IMR-90 (cell line): ENCODE measurements around the gene ZDHHC14. TPM values are rescaled to one million over a fixed set of nuclear protein-coding genes. Genes with fewer than 3 reads are reported as not detected.

ENCODE experiments used
- ATAC-seq: fragments of 200-7000 bp; cut with Tn5 transposase; 2 replicates; pipeline ENCODE4 v1.9.1; 2020; ENCODE audit warnings: low read depth, mild to moderate bottlenecking, moderate library complexity
- BruUV-seq: library from RNA; stranded (reverse); fragments of 400-500 nt; replicated peaks from 2 replicates; lab custom pipeline; 2021; lab: Mats Ljungman, UMichigan
- CTCF ChIA-PET: fragments of 300-600 bp; formaldehyde crosslinking; extraction: SDS; loops from one replicate; lab custom pipeline; 2021; ENCODE audit warnings: antibody characterized with exemption; lab: Yijun Ruan, JAX
- POLR2A ChIA-PET: fragments of 300-600 bp; sonication (Branson Sonifier 250); formaldehyde crosslinking; loops from one replicate; lab custom pipeline; 2022; ENCODE audit warnings: antibody characterized with exemption; ENCODE audit not compliant: unreplicated experiment; lab: Charles Lee
- DNase-seq: peaks from one replicate; pipeline ENCODE4 v3.0.0; 2013
- H2AFZ ChIP-seq: replicated peaks from 2 replicates; pipeline ENCODE3; 2013; ENCODE audit warnings: low read length, mild to moderate bottlenecking; ENCODE audit not compliant: poor library complexity
- H2AK5ac ChIP-seq: 2 replicates; pipeline ENCODE4 v1.6.1; 2013; ENCODE audit warnings: low read depth, low read length, inconsistent platforms
- H2AK9ac ChIP-seq: replicated peaks from 2 replicates; pipeline ENCODE3; 2013; ENCODE audit warnings: mild to moderate bottlenecking, low read depth, low read length, moderate library complexity; ENCODE audit not compliant: poor library complexity
- H2BK120ac ChIP-seq: 2 replicates; pipeline ENCODE4 v1.6.1; 2013; ENCODE audit warnings: low read depth, low read length, inconsistent platforms
- H2BK15ac ChIP-seq: 3 replicates; pipeline ENCODE4 v1.6.1; 2013; ENCODE audit warnings: low read depth, low read length, inconsistent platforms
- H2BK20ac ChIP-seq: 2 replicates; pipeline ENCODE4 v1.6.1; 2013; ENCODE audit warnings: low read depth, mild to moderate bottlenecking, inconsistent platforms, low read length, moderate library complexity
- H2BK5ac ChIP-seq: 2 replicates; pipeline ENCODE4 v1.6.1; 2013; ENCODE audit warnings: mild to moderate bottlenecking, low read depth, low read length, inconsistent platforms; ENCODE audit not compliant: poor library complexity, severe bottlenecking
- H3K14ac ChIP-seq: replicated peaks from 2 replicates; pipeline ENCODE4 v1.6.1; 2013; ENCODE audit warnings: low read depth, low read length, inconsistent platforms
- H3K18ac ChIP-seq: 2 replicates; pipeline ENCODE4 v1.6.1; 2013; ENCODE audit warnings: low read depth, low read length, control low read depth
- H3K23ac ChIP-seq: 2 replicates; pipeline ENCODE4 v1.6.1; 2013; ENCODE audit warnings: low read depth, low read length, inconsistent platforms
- H3K27ac ChIP-seq: 2 replicates; pipeline ENCODE4 v1.5.1; 2013; ENCODE audit warnings: mild to moderate bottlenecking, control low read depth, low read length; ENCODE audit not compliant: insufficient read depth
- H3K27me3 ChIP-seq: 2 replicates; pipeline ENCODE4 v1.6.1; 2013; ENCODE audit warnings: low read length; ENCODE audit not compliant: control insufficient read depth, insufficient read depth
- H3K36me3 ChIP-seq: 2 replicates; pipeline ENCODE4 v1.6.1; 2013; ENCODE audit warnings: low read length, mixed read lengths; ENCODE audit not compliant: control insufficient read depth, insufficient read depth
- H3K4ac ChIP-seq: 2 replicates; pipeline ENCODE4 v1.6.1; 2013; ENCODE audit warnings: low read depth, low read length, inconsistent platforms
- H3K4me1 ChIP-seq: 2 replicates; pipeline ENCODE4 v1.6.1; 2013; ENCODE audit warnings: low read length, mixed read lengths; ENCODE audit not compliant: control insufficient read depth, insufficient read depth
- H3K4me2 ChIP-seq: 2 replicates; pipeline ENCODE4 v1.6.1; 2013; ENCODE audit warnings: low read depth, mild to moderate bottlenecking, control low read depth, low read length, moderate library complexity
- H3K4me3 ChIP-seq: 2 replicates; pipeline ENCODE4 v1.5.1; 2013; ENCODE audit warnings: low read depth, mild to moderate bottlenecking, control low read depth, low read length, moderate library complexity; ENCODE audit not compliant: insufficient read depth
- H3K56ac ChIP-seq: 2 replicates; pipeline ENCODE4 v1.6.1; 2013; ENCODE audit warnings: low read length, inconsistent platforms; ENCODE audit not compliant: insufficient read depth; ENCODE audit errors: extremely low read depth
- H3K79me1 ChIP-seq, 2 experiments: 2 replicates each; pipeline ENCODE4 v1.6.1; 2013; ENCODE audit warnings: low read length in 2 of 2, inconsistent platforms in 1 of 2, low read depth in 1 of 2
- H3K9ac ChIP-seq: 2 replicates; pipeline ENCODE4 v1.6.1; 2013; ENCODE audit warnings: low read depth, low read length, control low read depth
- H3K9me1 ChIP-seq: 2 replicates; pipeline ENCODE4 v1.6.1; 2013; ENCODE audit warnings: low read length, inconsistent platforms; ENCODE audit not compliant: insufficient read depth
- H3K9me3 ChIP-seq: 2 replicates; pipeline ENCODE4 v1.6.1; 2013; ENCODE audit warnings: low read length; ENCODE audit not compliant: control insufficient read depth, insufficient read depth
- H4K20me1 ChIP-seq: 2 replicates; pipeline ENCODE4 v1.6.1; 2013; ENCODE audit warnings: low read length, inconsistent platforms; ENCODE audit not compliant: insufficient read depth
- H4K5ac ChIP-seq: 2 replicates; pipeline ENCODE4 v1.6.1; 2013; ENCODE audit warnings: mild to moderate bottlenecking, low read depth, low read length, control low read depth
- H4K8ac ChIP-seq, 2 experiments: 2 replicates each; pipeline ENCODE4 v1.6.1; 2013; ENCODE audit warnings: low read depth in 2 of 2, low read length in 2 of 2, control low read depth in 1 of 2, inconsistent platforms in 1 of 2
- H4K91ac ChIP-seq: 2 replicates; pipeline ENCODE4 v1.6.1; 2013; ENCODE audit warnings: low read depth, low read length, inconsistent platforms; ENCODE audit not compliant: insufficient read depth
- FOS ChIP-seq: fragments of 150-350 bp; IDR thresholded peaks from 2 replicates; pipeline ENCODE4 v1.6.1; 2016; ENCODE audit warnings: low read depth, low read length
- WGBS, 2 experiments: methylation state at CpG; one replicate each; pipeline versions ENCODE4 v1.1.5 to v1.1.7; 2013; ENCODE audit warnings: missing lambda C conversion rate in 2 of 2; ENCODE audit not compliant: insufficient read length in 1 of 2; ENCODE audit errors: extremely low coverage in 2 of 2; 5-methylcytosine and 5-hydroxymethylcytosine counted together
- dilution Hi-C: fragments of 300-500 bp; cut with HindIII; formaldehyde crosslinking; loops from one replicate; pipeline ENCODE4 v1.14.3; 2018; ENCODE audit warnings: low sequenced_read_pairs; ENCODE audit not compliant: unreplicated experiment
- in situ Hi-C: fragments of 300-500 bp; cut with MboI; formaldehyde crosslinking; loops from 3 replicates; pipeline ENCODE4 v1.14.3; 2019; ENCODE audit warnings: low sequenced_read_pairs, inconsistent platforms, mixed read lengths
- intact Hi-C: fragments of 100-400 bp; cut with micrococcal nuclease; formaldehyde crosslinking; loops from 2 replicates; pipeline ENCODE4 v1.10.0; 2022
- polyA plus RNA-seq, 3 experiments: library from polyadenylated mRNA; depleted of rRNA; stranded (reverse); fragments of >200 nt; gene quantifications; 2 replicates each; pipeline ENCODE4 v1.2.3, GENCODE V29; 2012; ENCODE audit warnings: low replicate concordance in 1 of 3
- total RNA-seq: library from RNA; depleted of rRNA; stranded (reverse); fragments of >200 nt; gene quantifications from 2 replicates; pipeline ENCODE4 v1.2.3, GENCODE V29; 2012
- TF ChIP-seq, protein P1 (sequence below): conservative IDR thresholded peaks from 2 replicates; pipeline ENCODE4 v1.5.1; 2012; ENCODE audit warnings: mild to moderate bottlenecking, low read depth, low read length, improper control_type of control experiment

The ZDHHC14 gene
- total and polyA plus RNA-seq, 2 of the 4 experiments (the other 2 are of a cell fraction): 0.90 to 2.0 TPM

DNA sequence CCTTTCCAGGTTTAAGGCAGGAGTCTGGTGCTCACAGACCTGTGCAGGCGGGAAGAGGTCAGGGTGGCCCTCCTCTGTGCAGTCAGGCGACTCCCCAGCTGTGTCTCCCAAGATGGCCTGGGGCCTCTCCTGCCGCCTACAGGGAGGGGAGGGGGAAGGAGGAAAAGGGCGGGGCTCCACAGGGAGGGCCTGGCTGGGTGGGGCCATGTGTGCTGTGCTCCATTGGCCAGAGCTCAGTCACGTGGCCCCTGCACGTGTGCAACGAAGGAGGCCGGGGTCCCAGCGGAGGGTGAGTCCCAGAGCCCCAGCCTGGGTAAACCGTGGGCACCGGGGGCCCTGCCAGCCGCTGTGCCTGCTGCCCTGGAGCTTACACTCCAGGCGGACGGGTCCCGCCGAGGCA is 211.6 kb downstream of the ZDHHC14 start:
- Histone ChIP-seq H3K9me3 (0 out of 2 replicates have a peak, but pooled peaks cover 2% of the 10 kb centered on the region), H3K9me1 (no peaks in the 10 kb centered on the region), H2BK15ac (no peak overlapping the region), H3K4me3 (no peak overlapping the region), H3K79me1 (no peaks in the 10 kb centered on the region), H3K4ac (no peak overlapping the region), H3K18ac (no peak overlapping the region), H3K36me3 (no peaks in the 10 kb centered on the region), H2BK5ac (no peak overlapping the region), H2BK120ac (no peak overlapping the region), H3K23ac (no peak overlapping the region), H4K91ac (no peak overlapping the region), H3K56ac (no peak overlapping the region), H2BK20ac (no peak overlapping the region), H3K4me1 (peaks cover 9% of the 10 kb centered on the region), H2AFZ (peak overlapping the region; percentile 23), H3K4me2 (no peak overlapping the region), H2AK9ac (peak overlapping the region; percentile 71), H3K27ac (no peak overlapping the region), H3K14ac (no peak overlapping the region), H4K5ac (no peak overlapping the region), H3K9ac (no peak overlapping the region), H3K27me3 (no peaks in the 10 kb centered on the region), H4K8ac (no peak overlapping the region), H4K20me1 (no peaks in the 10 kb centered on the region), H2AK5ac (no peak overlapping the region)
- ChIA-PET POLR2A (no interaction called here), CTCF (no interaction called here)
- dilution Hi-C loops (no loop called here), intact Hi-C loops (no loop called here), in situ Hi-C loops (no loop called here)
- BruUV-seq: no TSS peak
- 63% methylated on average over 11 of the region's 16 CpGs; no CpG with 5 or more reads in 1 of the 2 experiments for WGBS, 2 experiments
- TF ChIP-seq, protein P1, sequence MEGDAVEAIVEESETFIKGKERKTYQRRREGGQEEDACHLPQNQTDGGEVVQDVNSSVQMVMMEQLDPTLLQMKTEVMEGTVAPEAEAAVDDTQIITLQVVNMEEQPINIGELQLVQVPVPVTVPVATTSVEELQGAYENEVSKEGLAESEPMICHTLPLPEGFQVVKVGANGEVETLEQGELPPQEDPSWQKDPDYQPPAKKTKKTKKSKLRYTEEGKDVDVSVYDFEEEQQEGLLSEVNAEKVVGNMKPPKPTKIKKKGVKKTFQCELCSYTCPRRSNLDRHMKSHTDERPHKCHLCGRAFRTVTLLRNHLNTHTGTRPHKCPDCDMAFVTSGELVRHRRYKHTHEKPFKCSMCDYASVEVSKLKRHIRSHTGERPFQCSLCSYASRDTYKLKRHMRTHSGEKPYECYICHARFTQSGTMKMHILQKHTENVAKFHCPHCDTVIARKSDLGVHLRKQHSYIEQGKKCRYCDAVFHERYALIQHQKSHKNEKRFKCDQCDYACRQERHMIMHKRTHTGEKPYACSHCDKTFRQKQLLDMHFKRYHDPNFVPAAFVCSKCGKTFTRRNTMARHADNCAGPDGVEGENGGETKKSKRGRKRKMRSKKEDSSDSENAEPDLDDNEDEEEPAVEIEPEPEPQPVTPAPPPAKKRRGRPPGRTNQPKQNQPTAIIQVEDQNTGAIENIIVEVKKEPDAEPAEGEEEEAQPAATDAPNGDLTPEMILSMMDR: no peak
- TF ChIP-seq FOS: no peak
- ATAC-seq (no peak), DNase-seq (no peak)
